Measurements from ENCODE around the gene LDLRAD3. TPM values are rescaled to one million over a fixed set of nuclear protein-coding genes. Genes with fewer than 3 reads are reported as not detected.

LDLRAD3 gene
- total RNA-seq, 1 experiment from 2014 or later, result 19.0 TPM

- Histone ChIP-seq H3K9me2 (ENCODE audit: insufficient read depth) (no peaks in the 10 kb centered on the region), H3K4me3 (replicated peaks in 1 of 2; ENCODE audit: low read depth in 1 of 2, low read length in 2 of 2) (no peak overlapping the region), H3K27me3 (ENCODE audit: insufficient read depth, low read length) (no peaks in the 10 kb centered on the region), H3K9me3 (ENCODE audit: control insufficient read depth in 1 of 2, insufficient read depth in 1 of 2, low read depth in 1 of 2, low read length in 2 of 2) (peaks cover 0 to 4% of the 10 kb centered on the region in 2 experiments; a peak in 1 of 4 replicates), H3K79me2 (ENCODE audit: insufficient read depth, low read length) (no peaks in the 10 kb centered on the region), H3K4me2 (ENCODE audit: low read length) (no peak overlapping the region), H3K27ac (ENCODE audit: low read depth, low read length) (no peak overlapping the region), H3K36me3 (ENCODE audit: control insufficient read depth in 1 of 2, insufficient read depth in 2 of 2, low read length in 2 of 2) (no peaks in the 10 kb centered on the region), H3K9ac (ENCODE audit: low read length) (no peak overlapping the region), H2AFZ (ENCODE audit: low read depth, low read length, poor library complexity, severe bottlenecking) (no peak overlapping the region), H3K4me1 (ENCODE audit: control insufficient read depth in 1 of 2, insufficient read depth in 2 of 2, low read length in 2 of 2) (peaks cover 3 to 9% of the 10 kb centered on the region in 2 experiments; a peak in 3 of 4 replicates), H4K20me1 (ENCODE audit: insufficient read depth) (no peaks in the 10 kb centered on the region)
- no TSS peak for BruUV-seq (replicated peaks)
- intact Hi-C loops (cut with micrococcal nuclease), result no loop called here
- TF ChIP-seq EGR1 (IDR thresholded peaks at IDR 0.05; ENCODE audit: low read depth) (no peak), FOSL1 (IDR thresholded peaks at IDR 0.05; ENCODE audit: low read depth) (no peak), CEBPB (IDR thresholded peaks at IDR 0.05; ENCODE audit: low read depth) (no peak)
- POLR2A ChIA-PET, result no interaction called here
- ATAC-seq (no peak), DNase-seq (ENCODE audit: low read depth, low spot score) (no peak)
- RAD21 ChIA-PET (ENCODE audit: low non-redundant PET in 1 of 2, low total read pairs in 2 of 2, uncharacterized antibody in 2 of 2, unreplicated experiment in 2 of 2), result no interaction called here
- CTCF ChIA-PET, result no interaction called here
Observed at GRCh38 chr11:36224209-36224882, 280.5 kb downstream of the LDLRAD3 start.

- ATAC-seq, result no peak
- Histone ChIP-seq H2AFZ (ENCODE audit: low read depth, low read length, poor library complexity, severe bottlenecking) (no peak overlapping the region), H3K36me3 (ENCODE audit: control insufficient read depth in 1 of 2, insufficient read depth in 2 of 2, low read length in 2 of 2) (no peaks in the 10 kb centered on the region), H3K27ac (ENCODE audit: low read depth, low read length) (no peak overlapping the region), H4K20me1 (ENCODE audit: insufficient read depth) (no peaks in the 10 kb centered on the region), H3K9me3 (ENCODE audit: control insufficient read depth in 1 of 2, insufficient read depth in 1 of 2, low read depth in 1 of 2, low read length in 2 of 2) (no peaks in the 10 kb centered on the region), H3K9me2 (ENCODE audit: insufficient read depth) (no peaks in the 10 kb centered on the region), H3K9ac (ENCODE audit: low read length) (no peak overlapping the region), H3K79me2 (ENCODE audit: insufficient read depth, low read length) (no peaks in the 10 kb centered on the region), H3K4me1 (ENCODE audit: control insufficient read depth in 1 of 2, insufficient read depth in 2 of 2, low read length in 2 of 2) (peaks cover 26 to 32% of the 10 kb centered on the region in 2 experiments), H3K4me2 (ENCODE audit: low read length) (no peak overlapping the region), H3K27me3 (ENCODE audit: insufficient read depth, low read length) (no peaks in the 10 kb centered on the region), H3K4me3 (replicated peaks in 1 of 2; ENCODE audit: low read depth in 1 of 2, low read length in 2 of 2) (no peak overlapping the region)
- RAD21 ChIA-PET (ENCODE audit: low non-redundant PET in 1 of 2, low total read pairs in 2 of 2, uncharacterized antibody in 2 of 2, unreplicated experiment in 2 of 2), result no interaction called here
- no TSS peak for BruUV-seq (replicated peaks)
- POLR2A ChIA-PET, result no interaction called here
- intact Hi-C loops (cut with micrococcal nuclease), result no loop called here
- CTCF ChIA-PET, result no interaction called here
- DNase-seq (ENCODE audit: low read depth, low spot score), result no peak
- TF ChIP-seq RAD21 (IDR thresholded peaks at IDR 0.05; ENCODE audit: low read depth), result no peak
- no peak for TF ChIP-seq SP1 (IDR thresholded peaks at IDR 0.05; ENCODE audit: low read depth)
- no peak for TF ChIP-seq EZH2phosphoT487 (IDR thresholded peaks at IDR 0.05; ENCODE audit: borderline replicate concordance)
- TF ChIP-seq FOSL1 (IDR thresholded peaks at IDR 0.05; ENCODE audit: low read depth), result no peak
- no peak for TF ChIP-seq REST (IDR thresholded peaks at IDR 0.05; ENCODE audit: low read depth)
- no peak for TF ChIP-seq JUND (IDR thresholded peaks at IDR 0.05)
- TF ChIP-seq SRF (IDR thresholded peaks at IDR 0.05; ENCODE audit: low read depth), result no peak
- TF ChIP-seq ZBTB33 (IDR thresholded peaks at IDR 0.05; ENCODE audit: extremely low read depth, insufficient replicate concordance, low read length), result no peak
- no peak for TF ChIP-seq ZNF274 (IDR thresholded peaks at IDR 0.05; ENCODE audit: low read depth, low read length)
Observed at GRCh38 chr11:36227044-36227443, 283.2 kb downstream of the LDLRAD3 start.
